HepG2 (cell line): ENCODE data around the gene CCNT2. TPM values are rescaled to one million over a fixed set of nuclear protein-coding genes. Genes with fewer than 3 reads are reported as not detected.

Experiments used
- ATRX ChIP-seq: sonication (generic); formaldehyde crosslinking; IDR thresholded peaks from 2 replicates; pipeline ENCODE4 v1.4.0; 2020; ENCODE audit warnings: missing genetic modification reagents, borderline replicate concordance
- CBFB ChIP-seq: sonication (generic); formaldehyde crosslinking; IDR thresholded peaks from 2 replicates; pipeline ENCODE4 v1.4.0; 2020; ENCODE audit warnings: missing genetic modification reagents
- ERF ChIP-seq: IDR thresholded peaks from 2 replicates; pipeline ENCODE4 v1.6.1; 2018; ENCODE audit warnings: missing biosample characterization, missing genetic modification reagents
- FOXJ3 ChIP-seq: sonication (generic); formaldehyde crosslinking; IDR thresholded peaks from 2 replicates; pipeline ENCODE4 v1.4.0; 2020; ENCODE audit warnings: missing genetic modification reagents, mild to moderate bottlenecking, borderline replicate concordance
- MEIS2 ChIP-seq: sonication (generic); formaldehyde crosslinking; IDR thresholded peaks from 2 replicates; pipeline ENCODE4 v1.9.0; 2021; ENCODE audit warnings: mild to moderate bottlenecking, missing genetic modification reagents
- MTF2 ChIP-seq: sonication (generic); formaldehyde crosslinking; IDR thresholded peaks from 2 replicates; pipeline ENCODE4 v1.5.0; 2020; ENCODE audit warnings: missing genetic modification reagents, borderline replicate concordance
- NR2C2 ChIP-seq: sonication (generic); formaldehyde crosslinking; IDR thresholded peaks from 2 replicates; pipeline ENCODE4 v1.4.0; 2020; ENCODE audit warnings: missing genetic modification reagents, mild to moderate bottlenecking, moderate library complexity, borderline replicate concordance
- NR2F6 ChIP-seq, 2 experiments: IDR thresholded peaks; 2 replicates each; pipeline ENCODE4 v1.6.1; 2016; ENCODE audit warnings: antibody characterized with exemption in 1 of 2, mild to moderate bottlenecking in 1 of 2
- RAD21 ChIP-seq: fragments of 450-650 bp; formaldehyde crosslinking; IDR thresholded peaks from 2 replicates; pipeline ENCODE4 v1.5.0; 2020; ENCODE audit warnings: mild to moderate bottlenecking
- TBL1XR1 ChIP-seq: fragments of 150-350 bp; IDR thresholded peaks from 2 replicates; pipeline ENCODE4 v1.6.1; 2014; ENCODE audit warnings: borderline replicate concordance, low read length; ENCODE audit not compliant: partially characterized antibody
- TMF1 ChIP-seq: sonication (generic); formaldehyde crosslinking; IDR thresholded peaks from 2 replicates; pipeline ENCODE4 v1.8.1; 2022; ENCODE audit warnings: low read depth, missing genetic modification reagents
- YY1 ChIP-seq: IDR thresholded peaks from 2 replicates; pipeline ENCODE4 v1.6.1; 2011; ENCODE audit warnings: low read length, low read depth, moderate library complexity, mild to moderate bottlenecking; ENCODE audit not compliant: insufficient read depth, insufficient replicate concordance
- ZC3H13 ChIP-seq: sonication (generic); formaldehyde crosslinking; IDR thresholded peaks from 2 replicates; pipeline ENCODE4 v1.8.1; 2023; ENCODE audit warnings: mild to moderate bottlenecking, missing genetic modification reagents, moderate library complexity
- ZFP1 ChIP-seq: IDR thresholded peaks from 2 replicates; pipeline ENCODE4 v1.6.1; 2016
- ZNF230 ChIP-seq: sonication (generic); formaldehyde crosslinking; IDR thresholded peaks from 2 replicates; pipeline ENCODE4 v1.4.0; 2020; ENCODE audit warnings: mild to moderate bottlenecking, missing genetic modification reagents
- ZNF331 ChIP-seq: sonication (generic); formaldehyde crosslinking; IDR thresholded peaks from 2 replicates; pipeline ENCODE4 v1.4.0; 2020; ENCODE audit warnings: missing genetic modification reagents
- ZNF335 ChIP-seq: sonication (generic); formaldehyde crosslinking; IDR thresholded peaks from 2 replicates; pipeline ENCODE4 v1.4.0; 2020; ENCODE audit warnings: missing genetic modification reagents
- ZNF468 ChIP-seq: sonication (generic); formaldehyde crosslinking; IDR thresholded peaks from 2 replicates; pipeline ENCODE4 v1.8.0; 2022; ENCODE audit warnings: mild to moderate bottlenecking, moderate library complexity, missing genetic modification reagents
- ZNF570 ChIP-seq: sonication (generic); formaldehyde crosslinking; IDR thresholded peaks from 2 replicates; pipeline ENCODE4 v1.4.0; 2020; ENCODE audit warnings: mild to moderate bottlenecking, missing genetic modification reagents, borderline replicate concordance
- ZNF781 ChIP-seq: sonication (generic); formaldehyde crosslinking; IDR thresholded peaks from 2 replicates; pipeline ENCODE4 v1.5.1; 2020; ENCODE audit warnings: borderline replicate concordance, mild to moderate bottlenecking, missing genetic modification reagents; ENCODE audit errors: not compliant biosample characterization
- ZNF816 ChIP-seq: sonication (generic); formaldehyde crosslinking; IDR thresholded peaks from 2 replicates; pipeline ENCODE4 v1.8.0; 2022; ENCODE audit warnings: missing genetic modification reagents, mild to moderate bottlenecking, borderline replicate concordance
- polyA plus RNA-seq, 8 experiments: library from polyadenylated mRNA; depleted of rRNA in 3 of 8; stranded (reverse) in 7 of 8; unstranded in 1 of 8; fragments of >200 nt; fragmentation: Illumina TruSeq in 4 of 8; extraction: Trizol in 4 of 8; gene quantifications; 2 replicates each; pipeline versions ENCODE4 v1.2.1 to v1.2.3, GENCODE V29; 2011 to 2016; ENCODE audit warnings: low read depth in 4 of 8, missing spikeins in 1 of 8, mixed read lengths in 1 of 8; ENCODE audit not compliant: insufficient read depth in 1 of 8
- total RNA-seq, 5 experiments: library from RNA; depleted of rRNA; stranded (reverse); fragments of >200 nt; fragmentation: Illumina TruSeq; extraction: Trizol; gene quantifications; 2 replicates each; pipeline ENCODE4 v1.2.3, GENCODE V29; 2016; ENCODE audit warnings: low read depth in 1 of 5
- TF ChIP-seq, protein P1 (sequence below): IDR thresholded peaks from 2 replicates; pipeline ENCODE4 v1.6.1; 2012; ENCODE audit warnings: low read depth, low read length, improper control_type of control experiment
- TF ChIP-seq, protein P2 (sequence below): sonication (generic); formaldehyde crosslinking; IDR thresholded peaks from 2 replicates; pipeline ENCODE4 v1.4.0; 2020; ENCODE audit warnings: missing genetic modification reagents
- TF ChIP-seq, protein P3 (sequence below): sonication (generic); formaldehyde crosslinking; IDR thresholded peaks from 2 replicates; pipeline ENCODE4 v1.5.1; 2020; ENCODE audit warnings: mild to moderate bottlenecking, moderate library complexity, missing genetic modification reagents
- TF ChIP-seq, protein P4 (sequence below): sonication (generic); formaldehyde crosslinking; IDR thresholded peaks from 2 replicates; pipeline ENCODE4 v1.5.0; 2020; ENCODE audit warnings: mild to moderate bottlenecking, missing genetic modification reagents

CCNT2 gene
- total and polyA plus RNA-seq, 2 of the 13 experiments (the other 11 are each of a cell fraction or from before 2014, with no cell fraction given), result 22.1 to 34.4 TPM

DNA sequence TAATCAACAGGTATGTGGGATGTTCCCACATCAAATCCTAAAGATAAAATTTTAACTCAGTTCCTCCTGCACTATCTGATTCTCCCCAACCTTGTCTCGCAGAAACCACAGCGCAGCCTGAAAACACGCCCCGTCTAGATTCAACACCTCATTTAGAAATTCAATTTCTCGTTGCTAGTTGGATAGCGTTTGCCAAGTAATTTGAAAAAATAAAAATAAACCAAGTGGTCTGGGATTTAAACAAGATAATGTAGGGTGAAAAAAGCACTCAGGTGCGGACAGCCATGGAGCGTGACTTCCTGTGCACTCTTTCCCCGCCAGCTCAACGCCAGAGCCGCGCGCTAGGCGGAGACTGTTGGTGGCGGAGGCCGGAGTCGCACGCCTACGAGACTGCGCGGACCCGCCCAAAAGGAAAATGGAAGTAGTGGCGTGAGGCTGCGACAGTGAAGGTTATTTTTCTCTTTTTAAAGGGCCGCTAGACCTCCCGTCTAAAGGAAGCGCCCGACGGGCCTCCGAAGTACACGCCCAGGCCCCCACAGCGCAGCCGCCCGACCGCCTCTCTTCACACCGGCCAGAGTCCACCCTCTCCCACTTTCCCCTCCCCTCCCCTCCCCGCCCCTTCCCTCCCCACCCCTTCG is 615 bp upstream of the CCNT2 start (continued):
- TF ChIP-seq ZNF331 (CRISPR knock-in tag), result no peak; the same call in 1 of the 2 replicates
- TF ChIP-seq, protein P1, sequence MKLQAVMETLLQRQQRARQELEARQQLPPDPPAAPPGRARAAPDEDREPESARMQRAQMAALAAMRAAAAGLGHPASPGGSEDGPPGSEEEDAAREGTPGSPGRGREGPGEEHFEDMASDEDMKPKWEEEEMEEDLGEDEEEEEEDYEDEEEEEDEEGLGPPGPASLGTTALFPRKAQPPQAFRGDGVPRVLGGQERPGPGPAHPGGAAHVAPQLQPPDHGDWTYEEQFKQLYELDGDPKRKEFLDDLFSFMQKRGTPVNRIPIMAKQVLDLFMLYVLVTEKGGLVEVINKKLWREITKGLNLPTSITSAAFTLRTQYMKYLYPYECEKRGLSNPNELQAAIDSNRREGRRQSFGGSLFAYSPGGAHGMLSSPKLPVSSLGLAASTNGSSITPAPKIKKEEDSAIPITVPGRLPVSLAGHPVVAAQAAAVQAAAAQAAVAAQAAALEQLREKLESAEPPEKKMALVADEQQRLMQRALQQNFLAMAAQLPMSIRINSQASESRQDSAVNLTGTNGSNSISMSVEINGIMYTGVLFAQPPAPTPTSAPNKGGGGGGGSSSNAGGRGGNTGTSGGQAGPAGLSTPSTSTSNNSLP, result no peak
- TF ChIP-seq ATRX (CRISPR knock-in tag), result no peak
- no peak for TF ChIP-seq ZNF468 (CRISPR knock-in tag)
- no peak; the same call in none of the 2 replicates for TF ChIP-seq ZC3H13
- TF ChIP-seq ZNF230, result no peak
- no peak for TF ChIP-seq MEIS2
- TF ChIP-seq TBL1XR1, result no peak
- TF ChIP-seq ZNF816 (CRISPR knock-in tag), result no peak
- peak; percentile 83 for TF ChIP-seq YY1
- no peak; the same call in 1 of the 2 replicates for TF ChIP-seq MTF2 (CRISPR knock-in tag)
- TF ChIP-seq NR2F6 (IDR thresholded peaks at IDR 0.05), result no peak; the same call in 1 of the 2 replicates
- TF ChIP-seq NR2F6 (CRISPR knock-in tag; IDR thresholded peaks at IDR 0.05), result no peak
- no peak; the same call in 1 of the 2 replicates for TF ChIP-seq CBFB (CRISPR knock-in tag)
- TF ChIP-seq FOXJ3, result no peak
- TF ChIP-seq ZNF781 (CRISPR knock-in tag), result no peak
- peak; percentile 67 for TF ChIP-seq ZFP1
- TF ChIP-seq ERF (CRISPR knock-in tag), result no peak; the same call in 1 of the 2 replicates
- no peak for TF ChIP-seq NR2C2 (CRISPR knock-in tag)
- TF ChIP-seq RAD21 (CRISPR knock-in tag), result peak; percentile 59
- TF ChIP-seq, protein P2, sequence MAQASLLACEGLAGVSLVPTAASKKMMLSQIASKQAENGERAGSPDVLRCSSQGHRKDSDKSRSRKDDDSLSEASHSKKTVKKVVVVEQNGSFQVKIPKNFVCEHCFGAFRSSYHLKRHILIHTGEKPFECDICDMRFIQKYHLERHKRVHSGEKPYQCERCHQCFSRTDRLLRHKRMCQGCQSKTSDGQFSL (CRISPR knock-in tag), result peak; percentile 8; the same call in 1 of the 2 replicates
- TF ChIP-seq, protein P3, sequence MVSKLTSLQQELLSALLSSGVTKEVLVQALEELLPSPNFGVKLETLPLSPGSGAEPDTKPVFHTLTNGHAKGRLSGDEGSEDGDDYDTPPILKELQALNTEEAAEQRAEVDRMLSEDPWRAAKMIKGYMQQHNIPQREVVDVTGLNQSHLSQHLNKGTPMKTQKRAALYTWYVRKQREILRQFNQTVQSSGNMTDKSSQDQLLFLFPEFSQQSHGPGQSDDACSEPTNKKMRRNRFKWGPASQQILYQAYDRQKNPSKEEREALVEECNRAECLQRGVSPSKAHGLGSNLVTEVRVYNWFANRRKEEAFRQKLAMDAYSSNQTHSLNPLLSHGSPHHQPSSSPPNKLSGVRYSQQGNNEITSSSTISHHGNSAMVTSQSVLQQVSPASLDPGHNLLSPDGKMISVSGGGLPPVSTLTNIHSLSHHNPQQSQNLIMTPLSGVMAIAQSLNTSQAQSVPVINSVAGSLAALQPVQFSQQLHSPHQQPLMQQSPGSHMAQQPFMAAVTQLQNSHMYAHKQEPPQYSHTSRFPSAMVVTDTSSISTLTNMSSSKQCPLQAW (CRISPR knock-in tag), result no peak
- TF ChIP-seq, protein P4, sequence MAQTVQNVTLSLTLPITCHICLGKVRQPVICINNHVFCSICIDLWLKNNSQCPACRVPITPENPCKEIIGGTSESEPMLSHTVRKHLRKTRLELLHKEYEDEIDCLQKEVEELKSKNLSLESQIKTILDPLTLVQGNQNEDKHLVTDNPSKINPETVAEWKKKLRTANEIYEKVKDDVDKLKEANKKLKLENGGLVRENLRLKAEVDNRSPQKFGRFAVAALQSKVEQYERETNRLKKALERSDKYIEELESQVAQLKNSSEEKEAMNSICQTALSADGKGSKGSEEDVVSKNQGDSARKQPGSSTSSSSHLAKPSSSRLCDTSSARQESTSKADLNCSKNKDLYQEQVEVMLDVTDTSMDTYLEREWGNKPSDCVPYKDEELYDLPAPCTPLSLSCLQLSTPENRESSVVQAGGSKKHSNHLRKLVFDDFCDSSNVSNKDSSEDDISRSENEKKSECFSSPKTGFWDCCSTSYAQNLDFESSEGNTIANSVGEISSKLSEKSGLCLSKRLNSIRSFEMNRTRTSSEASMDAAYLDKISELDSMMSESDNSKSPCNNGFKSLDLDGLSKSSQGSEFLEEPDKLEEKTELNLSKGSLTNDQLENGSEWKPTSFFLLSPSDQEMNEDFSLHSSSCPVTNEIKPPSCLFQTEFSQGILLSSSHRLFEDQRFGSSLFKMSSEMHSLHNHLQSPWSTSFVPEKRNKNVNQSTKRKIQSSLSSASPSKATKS (CRISPR knock-in tag), result 0 out of 2 replicates have a peak, but pooled peaks have one; percentile 54
- peak; percentile 38; the same call in 1 of the 2 replicates for TF ChIP-seq ZNF335 (CRISPR knock-in tag)
- TF ChIP-seq TMF1 (CRISPR knock-in tag), result no peak
- no peak for TF ChIP-seq ZNF570 (CRISPR knock-in tag)
